HepG2 (cell line): ENCODE results near the gene ST6GALNAC4. TPM values are rescaled to one million over a fixed set of nuclear protein-coding genes. Genes with fewer than 3 reads are reported as not detected.

Experiments
- ATM ChIP-seq: fragments of 450-650 bp; IDR thresholded peaks from 2 replicates; pipeline ENCODE4 v1.7.1; 2017; ENCODE audit warnings: mild to moderate bottlenecking, borderline replicate concordance
- BORCS8-MEF2B ChIP-seq: sonication (generic); formaldehyde crosslinking; IDR thresholded peaks from 2 replicates; pipeline ENCODE4 v1.8.0; 2022; ENCODE audit warnings: mild to moderate bottlenecking, missing genetic modification reagents
- EED ChIP-seq: sonication (generic); formaldehyde crosslinking; IDR thresholded peaks from 2 replicates; pipeline ENCODE4 v1.5.0; 2020; ENCODE audit warnings: mild to moderate bottlenecking, missing genetic modification reagents
- HDAC2 ChIP-seq: sonication (generic); formaldehyde crosslinking; IDR thresholded peaks from 2 replicates; pipeline ENCODE4 v1.4.0; 2020; ENCODE audit warnings: missing genetic modification reagents
- IKZF1 ChIP-seq: fragments of 450-650 bp; IDR thresholded peaks from 2 replicates; pipeline ENCODE4 v1.7.1; 2016
- KDM3A ChIP-seq: IDR thresholded peaks from 2 replicates; pipeline ENCODE4 v1.6.1; 2018; ENCODE audit warnings: low read depth, missing compliant biosample characterization
- PCBP1 ChIP-seq: fragments of 200-400 bp; formaldehyde crosslinking; IDR thresholded peaks from 2 replicates; pipeline ENCODE4 v1.6.1; 2017; ENCODE audit warnings: mild to moderate bottlenecking, low read depth, low read length, borderline replicate concordance
- RBAK ChIP-seq: sonication (generic); formaldehyde crosslinking; IDR thresholded peaks from 2 replicates; pipeline ENCODE4 v1.5.1; 2020; ENCODE audit warnings: mild to moderate bottlenecking, missing genetic modification reagents
- SKIL ChIP-seq: sonication (generic); formaldehyde crosslinking; IDR thresholded peaks from 2 replicates; pipeline ENCODE4 v1.8.0; 2022; ENCODE audit warnings: missing genetic modification reagents, mild to moderate bottlenecking, moderate library complexity, borderline replicate concordance
- SNRNP70 ChIP-seq: fragments of 200-400 bp; formaldehyde crosslinking; IDR thresholded peaks from 2 replicates; pipeline ENCODE4 v1.6.1; 2017; ENCODE audit warnings: mild to moderate bottlenecking, low read depth, low read length, moderate library complexity
- SP140L ChIP-seq: sonication (generic); formaldehyde crosslinking; IDR thresholded peaks from 2 replicates; pipeline ENCODE4 v1.4.0; 2020; ENCODE audit warnings: missing genetic modification reagents, borderline replicate concordance
- SYNCRIP ChIP-seq: fragments of 200-400 bp; formaldehyde crosslinking; IDR thresholded peaks from 2 replicates; pipeline ENCODE4 v1.6.1; 2018; ENCODE audit warnings: mild to moderate bottlenecking, low read depth, low read length; ENCODE audit not compliant: insufficient read depth
- ZBTB1 ChIP-seq: sonication (generic); formaldehyde crosslinking; IDR thresholded peaks from 2 replicates; pipeline ENCODE4 v1.4.0; 2020; ENCODE audit warnings: missing genetic modification reagents, borderline replicate concordance
- ZFP36L2 ChIP-seq: sonication (generic); formaldehyde crosslinking; IDR thresholded peaks from 2 replicates; pipeline ENCODE4 v1.4.0; 2020; ENCODE audit warnings: missing genetic modification reagents
- ZNF205 ChIP-seq: IDR thresholded peaks from 2 replicates; pipeline ENCODE4 v1.6.1; 2018; ENCODE audit warnings: missing biosample characterization, missing genetic modification reagents
- ZNF232 ChIP-seq: sonication (generic); formaldehyde crosslinking; IDR thresholded peaks from 2 replicates; pipeline ENCODE4 v1.4.0; 2020; ENCODE audit warnings: missing genetic modification reagents, borderline replicate concordance
- ZNF235 ChIP-seq: sonication (generic); formaldehyde crosslinking; IDR thresholded peaks from 2 replicates; pipeline ENCODE4 v1.8.1; 2023; ENCODE audit warnings: mild to moderate bottlenecking, missing genetic modification reagents, borderline replicate concordance
- ZNF280B ChIP-seq: sonication (generic); formaldehyde crosslinking; IDR thresholded peaks from 2 replicates; pipeline ENCODE4 v1.5.0; 2020; ENCODE audit warnings: missing genetic modification reagents, mild to moderate bottlenecking, borderline replicate concordance
- ZNF615 ChIP-seq: sonication (generic); formaldehyde crosslinking; IDR thresholded peaks from 2 replicates; pipeline ENCODE4 v1.5.0; 2020; ENCODE audit warnings: mild to moderate bottlenecking, missing genetic modification reagents, borderline replicate concordance
- ZNF616 ChIP-seq: sonication (generic); formaldehyde crosslinking; IDR thresholded peaks from 2 replicates; pipeline ENCODE4 v1.5.0; 2020; ENCODE audit warnings: low read depth, mild to moderate bottlenecking, missing genetic modification reagents
- ZNF619 ChIP-seq: sonication (generic); formaldehyde crosslinking; IDR thresholded peaks from 2 replicates; pipeline ENCODE4 v1.4.0; 2020; ENCODE audit warnings: mild to moderate bottlenecking, missing genetic modification reagents
- ZNF75D ChIP-seq: sonication (generic); formaldehyde crosslinking; IDR thresholded peaks from 2 replicates; pipeline ENCODE4 v1.8.1; 2023; ENCODE audit warnings: missing genetic modification reagents, mild to moderate bottlenecking, borderline replicate concordance
- ZNF777 ChIP-seq: sonication (generic); formaldehyde crosslinking; IDR thresholded peaks from 2 replicates; pipeline ENCODE4 v1.4.0; 2020; ENCODE audit warnings: missing genetic modification reagents
- ZNF790 ChIP-seq: sonication (generic); formaldehyde crosslinking; IDR thresholded peaks from 2 replicates; pipeline ENCODE4 v1.8.0; 2022; ENCODE audit warnings: missing genetic modification reagents, mild to moderate bottlenecking, borderline replicate concordance
- polyA plus RNA-seq, 8 experiments: library from polyadenylated mRNA; depleted of rRNA in 3 of 8; stranded (reverse) in 7 of 8; unstranded in 1 of 8; fragments of >200 nt; fragmentation: Illumina TruSeq in 4 of 8; extraction: Trizol in 4 of 8; gene quantifications; 2 replicates each; pipeline versions ENCODE4 v1.2.1 to v1.2.3, GENCODE V29; 2011 to 2016; ENCODE audit warnings: low read depth in 4 of 8, missing spikeins in 1 of 8, mixed read lengths in 1 of 8; ENCODE audit not compliant: insufficient read depth in 1 of 8
- total RNA-seq, 5 experiments: library from RNA; depleted of rRNA; stranded (reverse); fragments of >200 nt; fragmentation: Illumina TruSeq; extraction: Trizol; gene quantifications; 2 replicates each; pipeline ENCODE4 v1.2.3, GENCODE V29; 2016; ENCODE audit warnings: low read depth in 1 of 5
- TF ChIP-seq, protein P1 (sequence below): sonication (generic); formaldehyde crosslinking; IDR thresholded peaks from 2 replicates; pipeline ENCODE4 v1.4.0; 2020; ENCODE audit warnings: missing genetic modification reagents
- TF ChIP-seq, protein P2 (sequence below): sonication (generic); formaldehyde crosslinking; conservative IDR thresholded peaks from 2 replicates; pipeline ENCODE4 v1.5.0; 2020; ENCODE audit warnings: missing genetic modification reagents

The ST6GALNAC4 gene
- total and polyA plus RNA-seq, 2 of the 13 experiments (the other 11 are each of a cell fraction or from before 2014, with no cell fraction given) = 18.8 to 27.7 TPM

DNA sequence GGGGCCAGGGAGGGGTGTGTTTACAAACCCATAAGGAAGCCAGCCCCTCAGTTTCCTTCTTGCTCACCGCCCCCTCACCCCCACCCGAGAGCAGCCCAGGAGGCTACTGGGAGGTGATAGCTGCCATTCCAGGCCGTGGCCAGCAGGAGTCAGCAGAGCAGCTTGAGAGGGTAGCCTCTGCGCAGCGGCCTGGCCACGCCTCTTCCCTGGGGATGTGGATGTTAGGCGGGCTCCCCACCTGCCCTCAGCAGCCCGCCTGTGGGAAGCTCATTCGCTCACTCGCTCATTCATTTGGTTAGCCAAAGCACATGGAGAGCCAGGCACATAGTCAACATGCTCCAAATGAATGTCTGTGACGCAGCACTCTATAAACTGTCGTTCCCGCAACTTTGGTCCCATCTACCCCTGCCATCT is 26.9 kb upstream of the ST6GALNAC4 start (continued):
- TF ChIP-seq ZNF205 (CRISPR knock-in tag) (no peak), KDM3A (CRISPR knock-in tag) (no peak), SNRNP70 (no peak), ATM (no peak), SKIL (CRISPR knock-in tag) (no peak), IKZF1 (no peak), ZNF235 (no peak), BORCS8-MEF2B (no peak), ZNF790 (no peak), ZNF75D (CRISPR knock-in tag) (no peak), HDAC2 (peak; percentile 25; the same call in 1 of the 2 replicates), ZBTB1 (CRISPR knock-in tag) (no peak), ZNF232 (CRISPR knock-in tag) (no peak), ZNF619 (no peak), ZNF280B (no peak), ZNF616 (CRISPR knock-in tag) (no peak), RBAK (CRISPR knock-in tag) (no peak), ZNF615 (CRISPR knock-in tag) (no peak), ZNF777 (CRISPR knock-in tag) (no peak), EED (CRISPR knock-in tag) (no peak), PCBP1 (0 out of 2 replicates have a peak, but pooled peaks have one; percentile 54), ZFP36L2 (CRISPR knock-in tag) (no peak), SYNCRIP (no peak), SP140L (CRISPR knock-in tag) (no peak)
- TF ChIP-seq, protein P1, sequence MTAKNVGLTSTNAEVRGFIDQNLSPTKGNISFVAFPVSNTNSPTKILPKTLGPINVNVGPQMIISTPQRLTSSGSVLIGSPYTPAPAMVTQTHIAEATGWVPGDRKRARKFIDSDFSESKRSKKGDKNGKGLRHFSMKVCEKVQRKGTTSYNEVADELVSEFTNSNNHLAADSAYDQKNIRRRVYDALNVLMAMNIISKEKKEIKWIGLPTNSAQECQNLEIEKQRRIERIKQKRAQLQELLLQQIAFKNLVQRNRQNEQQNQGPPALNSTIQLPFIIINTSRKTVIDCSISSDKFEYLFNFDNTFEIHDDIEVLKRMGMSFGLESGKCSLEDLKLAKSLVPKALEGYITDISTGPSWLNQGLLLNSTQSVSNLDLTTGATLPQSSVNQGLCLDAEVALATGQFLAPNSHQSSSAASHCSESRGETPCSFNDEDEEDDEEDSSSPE (CRISPR knock-in tag) = no peak
- TF ChIP-seq, protein P2, sequence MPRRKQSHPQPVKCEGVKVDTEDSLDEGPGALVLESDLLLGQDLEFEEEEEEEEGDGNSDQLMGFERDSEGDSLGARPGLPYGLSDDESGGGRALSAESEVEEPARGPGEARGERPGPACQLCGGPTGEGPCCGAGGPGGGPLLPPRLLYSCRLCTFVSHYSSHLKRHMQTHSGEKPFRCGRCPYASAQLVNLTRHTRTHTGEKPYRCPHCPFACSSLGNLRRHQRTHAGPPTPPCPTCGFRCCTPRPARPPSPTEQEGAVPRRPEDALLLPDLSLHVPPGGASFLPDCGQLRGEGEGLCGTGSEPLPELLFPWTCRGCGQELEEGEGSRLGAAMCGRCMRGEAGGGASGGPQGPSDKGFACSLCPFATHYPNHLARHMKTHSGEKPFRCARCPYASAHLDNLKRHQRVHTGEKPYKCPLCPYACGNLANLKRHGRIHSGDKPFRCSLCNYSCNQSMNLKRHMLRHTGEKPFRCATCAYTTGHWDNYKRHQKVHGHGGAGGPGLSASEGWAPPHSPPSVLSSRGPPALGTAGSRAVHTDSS (CRISPR knock-in tag) = no peak
